ENCODE results near the gene FIP1L1. TPM values are rescaled to one million over a fixed set of nuclear protein-coding genes. Genes with fewer than 3 reads are reported as not detected.

Gene FIP1L1
- total RNA-seq, 4 donors from 2014 or later = 42.8 to 59.1 (median 49.6) TPM

DNA sequence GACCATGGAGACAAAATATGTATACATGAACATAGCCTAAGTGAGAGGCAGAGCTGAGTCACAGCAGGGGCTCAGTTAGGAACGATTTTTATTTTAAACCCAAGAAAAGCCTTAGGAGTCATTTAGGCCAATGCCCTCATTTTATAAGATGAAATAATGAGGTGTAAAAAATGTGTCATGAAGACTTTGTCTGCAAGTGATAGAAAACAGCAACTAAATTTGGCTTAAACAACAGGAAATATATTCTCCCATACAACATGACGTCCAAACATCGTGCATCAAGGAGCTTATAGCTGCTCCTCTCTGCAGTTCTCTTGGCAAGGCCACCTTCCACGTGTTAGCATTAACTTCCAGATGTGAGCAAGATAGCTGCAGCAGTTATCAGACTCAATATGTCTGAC lies 28.4 kb upstream of the FIP1L1 start:
- 73 to 83% methylated on average over 4 of the region's 4 CpGs for WGBS, 2 donors
- no peak for DNase-seq (ENCODE audit: low spot score in 2 of 2)
- TF ChIP-seq POLR2A (IDR thresholded peaks at IDR 0.05) = no peak
- TF ChIP-seq CTCF (IDR thresholded peaks at IDR 0.05) = no peak
- intact Hi-C loops (cut with DNase I; ENCODE audit: low total_unique reads) = no loop called here
- H3K4me3 ChIP-seq (ENCODE audit: low read depth, poor library complexity, severe bottlenecking) = no peak overlapping the region

GRCh38 chr4:53354012-53354722 lies 23.3 kb upstream of the FIP1L1 start:
- no peak overlapping the region for H3K4me3 ChIP-seq (ENCODE audit: low read depth, poor library complexity, severe bottlenecking)
- DNase-seq (ENCODE audit: low spot score in 2 of 2) = no peak
- WGBS, 2 donors = 97 to 99% methylated on average over 27 to 29 of the region's 32 CpGs
- intact Hi-C loops (cut with DNase I; ENCODE audit: low total_unique reads) = no loop called here
- TF ChIP-seq CTCF (IDR thresholded peaks at IDR 0.05) = no peak
- TF ChIP-seq POLR2A (IDR thresholded peaks at IDR 0.05) = no peak

DNA sequence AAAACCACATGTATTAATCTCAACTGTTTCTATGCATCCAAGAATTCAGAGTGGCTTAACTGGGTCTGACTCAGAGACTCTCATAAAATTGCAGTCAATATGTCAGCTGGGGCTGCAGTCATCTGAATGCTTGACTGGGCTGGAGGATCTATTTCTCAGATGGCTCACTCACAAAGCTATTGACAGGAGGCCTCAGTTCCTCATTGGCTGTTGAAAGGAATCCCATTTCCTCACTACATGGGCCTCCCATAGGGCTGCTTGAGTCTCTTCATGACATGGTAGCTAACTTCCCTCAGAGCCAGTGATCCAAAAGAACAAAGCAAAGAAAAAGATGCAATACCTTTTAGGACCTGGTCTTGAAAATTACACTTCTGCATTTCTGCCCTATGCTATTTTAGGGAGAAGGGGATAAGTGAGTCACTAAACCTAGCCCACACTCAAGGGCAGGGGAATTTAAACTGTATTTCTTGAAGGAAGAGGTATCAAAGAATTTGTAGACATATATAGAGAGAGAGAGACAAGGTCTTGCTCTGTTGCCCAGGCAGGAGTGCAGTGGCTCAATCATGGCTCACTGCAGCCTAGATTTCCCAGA lies 21.4 kb upstream of the FIP1L1 start:
- TF ChIP-seq POLR2A (IDR thresholded peaks at IDR 0.05) (no peak), CTCF (IDR thresholded peaks at IDR 0.05) (no peak)
- intact Hi-C loops (cut with DNase I; ENCODE audit: low total_unique reads) = no loop called here
- H3K4me3 ChIP-seq (ENCODE audit: low read depth, poor library complexity, severe bottlenecking) = no peak overlapping the region
- no peak for DNase-seq (ENCODE audit: low spot score in 2 of 2)

DNA sequence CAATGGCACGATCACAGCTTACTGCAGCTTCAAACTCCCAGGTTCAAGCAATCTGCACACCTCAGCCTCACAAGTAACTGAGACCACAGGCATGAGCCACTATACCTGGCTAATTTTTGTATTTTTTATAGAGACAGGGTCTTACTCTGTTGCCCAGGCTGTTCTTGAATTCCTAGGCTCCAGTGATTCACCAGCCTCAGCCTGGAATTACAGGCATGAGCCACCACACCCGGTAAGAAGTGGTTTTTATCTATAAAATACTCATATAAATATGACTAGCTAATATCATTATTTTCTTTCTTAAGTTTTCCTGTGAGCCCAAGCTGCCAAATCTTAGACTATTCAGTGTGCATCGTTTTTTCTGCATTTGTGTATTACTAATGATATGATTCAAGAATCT lies 16.0 kb upstream of the FIP1L1 start:
- intact Hi-C loops (cut with DNase I; ENCODE audit: low total_unique reads) = no loop called here
- TF ChIP-seq POLR2A (IDR thresholded peaks at IDR 0.05) = no peak
- H3K4me3 ChIP-seq (ENCODE audit: low read depth, poor library complexity, severe bottlenecking) = no peak overlapping the region
- WGBS, 2 donors = 72 to 81% methylated on average over 3 of the region's 3 CpGs
- no peak for DNase-seq (ENCODE audit: low spot score in 2 of 2)

- WGBS, 2 donors = 71 to 96% methylated on average over 1 of the region's 1 CpG
- no peak for TF ChIP-seq CTCF (IDR thresholded peaks at IDR 0.05)
- no peak for TF ChIP-seq POLR2A (IDR thresholded peaks at IDR 0.05)
- intact Hi-C loops (cut with DNase I; ENCODE audit: low total_unique reads) = no loop called here
- no peak overlapping the region for H3K4me3 ChIP-seq (ENCODE audit: low read depth, poor library complexity, severe bottlenecking)
- DNase-seq (ENCODE audit: low spot score in 2 of 2) = no peak
These were observed 15.3 kb upstream of the FIP1L1 start for GRCh38 chr4:53362093-53362492.

- WGBS, 2 donors = 36 to 43% methylated on average over 3 of the region's 3 CpGs
- H3K4me3 ChIP-seq (ENCODE audit: low read depth, poor library complexity, severe bottlenecking) = no peak overlapping the region
- DNase-seq (ENCODE audit: low spot score in 2 of 2) = no peak
- TF ChIP-seq CTCF (IDR thresholded peaks at IDR 0.05) (no peak), POLR2A (IDR thresholded peaks at IDR 0.05) (no peak)
- intact Hi-C loops (cut with DNase I; ENCODE audit: low total_unique reads) = no loop called here
These were observed 12.8 kb upstream of the FIP1L1 start for GRCh38 chr4:53364624-53365023.
